ENCODE data around the gene LAMB4. TPM values are rescaled to one million over a fixed set of nuclear protein-coding genes. Genes with fewer than 3 reads are reported as not detected.
"Not testable (repeated sequence)": the region's sequence is repeated elsewhere in the genome, so short reads cannot be mapped to it uniquely, and the experiment has no call there.

The LAMB4 gene
- total RNA-seq, 2 donors from 2014 or later: not detected

- H3K4me1 Mint-ChIP-seq: no peaks in the 10 kb centered on the region
- no peaks in the 10 kb centered on the region for H3K9me3 ChIP-seq (ENCODE audit: control insufficient read depth, low read length, poor library complexity, severe bottlenecking)
- no peak for ATAC-seq
- H3K27me3 Mint-ChIP-seq: peaks cover 25% of the 10 kb centered on the region
- H3K4me3 Mint-ChIP-seq: no peak overlapping the region
- H3K27ac Mint-ChIP-seq: no peak overlapping the region
- H3K36me3 Mint-ChIP-seq (ENCODE audit: low read depth): peaks cover 2% of the 10 kb centered on the region
- no peak for DNase-seq
These were observed 93.0 kb downstream of the LAMB4 start for GRCh38 chr7:108037140-108037539.

- Mint-ChIP-seq H3K27me3 (peaks cover 19% of the 10 kb centered on the region), H3K4me3 (no peak overlapping the region), H3K36me3 (ENCODE audit: low read depth) (peaks cover 3% of the 10 kb centered on the region), H3K27ac (no peak overlapping the region), H3K4me1 (no peaks in the 10 kb centered on the region)
- H3K9me3 ChIP-seq (ENCODE audit: control insufficient read depth, low read length, poor library complexity, severe bottlenecking): no peaks in the 10 kb centered on the region
- ATAC-seq (no peak), DNase-seq (no peak)
These were observed 95.6 kb downstream of the LAMB4 start for GRCh38 chr7:108034586-108034985.

GRCh38 chr7:108033776-108034497 lies 96.2 kb downstream of the LAMB4 start:
- ATAC-seq: no peak
- Mint-ChIP-seq H3K36me3 (ENCODE audit: low read depth) (peaks cover 5% of the 10 kb centered on the region), H3K27me3 (peaks cover 24% of the 10 kb centered on the region)

GRCh38 chr7:108033309-108033708 lies 96.9 kb downstream of the LAMB4 start:
- DNase-seq; H3K36me3 Mint-ChIP-seq (ENCODE audit: low read depth); H3K4me1 Mint-ChIP-seq; H3K27ac Mint-ChIP-seq; H3K4me3 Mint-ChIP-seq; H3K9me3 ChIP-seq (ENCODE audit: control insufficient read depth, low read length, poor library complexity, severe bottlenecking); ATAC-seq: not testable (repeated sequence)
- H3K27me3 Mint-ChIP-seq: peaks cover 21% of the 10 kb centered on the region

More at GRCh38 chr7:108033776-108034497, 96.2 kb downstream of the LAMB4 start:
- H3K27ac Mint-ChIP-seq: no peak overlapping the region
- H3K4me3 Mint-ChIP-seq: no peak overlapping the region
- DNase-seq: no peak
- no peaks in the 10 kb centered on the region for H3K9me3 ChIP-seq (ENCODE audit: control insufficient read depth, low read length, poor library complexity, severe bottlenecking)
- H3K4me1 Mint-ChIP-seq: no peaks in the 10 kb centered on the region

GRCh38 chr7:108030516-108030915 lies 99.6 kb downstream of the LAMB4 start:
- no peak overlapping the region for H3K4me3 Mint-ChIP-seq
- no peak overlapping the region for H3K27ac Mint-ChIP-seq
- ATAC-seq: no peak
- H3K9me3 ChIP-seq (ENCODE audit: control insufficient read depth, low read length, poor library complexity, severe bottlenecking): no peaks in the 10 kb centered on the region
- peaks cover 38% of the 10 kb centered on the region for H3K27me3 Mint-ChIP-seq
- peaks cover 5% of the 10 kb centered on the region for H3K36me3 Mint-ChIP-seq (ENCODE audit: low read depth)
- no peaks in the 10 kb centered on the region for H3K4me1 Mint-ChIP-seq
- DNase-seq: no peak

- H3K36me3 Mint-ChIP-seq (ENCODE audit: low read depth): peaks cover 5% of the 10 kb centered on the region
- ATAC-seq (no peak), DNase-seq (no peak)
- no peak overlapping the region for H3K4me3 Mint-ChIP-seq
- H3K4me1 Mint-ChIP-seq: no peaks in the 10 kb centered on the region
- peaks cover 47% of the 10 kb centered on the region for H3K27me3 Mint-ChIP-seq
- H3K27ac Mint-ChIP-seq: no peak overlapping the region
- H3K9me3 ChIP-seq (ENCODE audit: control insufficient read depth, low read length, poor library complexity, severe bottlenecking): no peaks in the 10 kb centered on the region
These were observed 101.1 kb downstream of the LAMB4 start for GRCh38 chr7:108029034-108029433.

GRCh38 chr7:108028111-108028510 lies 102.0 kb downstream of the LAMB4 start:
- peaks cover 3% of the 10 kb centered on the region for H3K36me3 Mint-ChIP-seq (ENCODE audit: low read depth)
- no peak for ATAC-seq
- H3K4me1 Mint-ChIP-seq: no peaks in the 10 kb centered on the region
- DNase-seq: no peak
- no peak overlapping the region for H3K27ac Mint-ChIP-seq
- H3K27me3 Mint-ChIP-seq: peaks cover 47% of the 10 kb centered on the region
- no peak overlapping the region for H3K4me3 Mint-ChIP-seq
- no peaks in the 10 kb centered on the region for H3K9me3 ChIP-seq (ENCODE audit: control insufficient read depth, low read length, poor library complexity, severe bottlenecking)

GRCh38 chr7:108027239-108027638 lies 102.9 kb downstream of the LAMB4 start:
- Mint-ChIP-seq H3K27me3 (peaks cover 47% of the 10 kb centered on the region), H3K27ac (no peak overlapping the region), H3K4me3 (no peak overlapping the region), H3K4me1 (no peaks in the 10 kb centered on the region), H3K36me3 (ENCODE audit: low read depth) (peaks cover 3% of the 10 kb centered on the region)
- ATAC-seq (no peak), DNase-seq (no peak)
- H3K9me3 ChIP-seq (ENCODE audit: control insufficient read depth, low read length, poor library complexity, severe bottlenecking): no peaks in the 10 kb centered on the region

GRCh38 chr7:108026647-108027046 lies 103.5 kb downstream of the LAMB4 start:
- no peak overlapping the region for H3K4me3 Mint-ChIP-seq
- ATAC-seq: no peak
- H3K36me3 Mint-ChIP-seq (ENCODE audit: low read depth): peaks cover 3% of the 10 kb centered on the region
- H3K27ac Mint-ChIP-seq: no peak overlapping the region
- no peaks in the 10 kb centered on the region for H3K4me1 Mint-ChIP-seq
- no peaks in the 10 kb centered on the region for H3K9me3 ChIP-seq (ENCODE audit: control insufficient read depth, low read length, poor library complexity, severe bottlenecking)
- peaks cover 47% of the 10 kb centered on the region for H3K27me3 Mint-ChIP-seq
- DNase-seq: no peak

GRCh38 chr7:108026116-108026515 lies 104.0 kb downstream of the LAMB4 start:
- no peaks in the 10 kb centered on the region for H3K9me3 ChIP-seq (ENCODE audit: control insufficient read depth, low read length, poor library complexity, severe bottlenecking)
- Mint-ChIP-seq H3K36me3 (ENCODE audit: low read depth) (peaks cover 3% of the 10 kb centered on the region), H3K27ac (no peak overlapping the region), H3K27me3 (peaks cover 47% of the 10 kb centered on the region), H3K4me3 (no peak overlapping the region), H3K4me1 (no peaks in the 10 kb centered on the region)
- no peak for ATAC-seq
- no peak for DNase-seq

GRCh38 chr7:108024538-108024937 lies 105.6 kb downstream of the LAMB4 start:
- Mint-ChIP-seq H3K4me1 (no peaks in the 10 kb centered on the region), H3K27ac (no peak overlapping the region), H3K4me3 (no peak overlapping the region), H3K27me3 (peaks cover 39% of the 10 kb centered on the region), H3K36me3 (ENCODE audit: low read depth) (peaks cover 2% of the 10 kb centered on the region)
- no peak for DNase-seq
- no peak for ATAC-seq
- H3K9me3 ChIP-seq (ENCODE audit: control insufficient read depth, low read length, poor library complexity, severe bottlenecking): no peaks in the 10 kb centered on the region

- ATAC-seq (no peak), DNase-seq (no peak)
- Mint-ChIP-seq H3K27ac (no peak overlapping the region), H3K4me1 (peaks cover 3% of the 10 kb centered on the region), H3K4me3 (no peak overlapping the region), H3K36me3 (ENCODE audit: low read depth) (no peaks in the 10 kb centered on the region), H3K27me3 (peaks cover 36% of the 10 kb centered on the region)
- H3K9me3 ChIP-seq (ENCODE audit: control insufficient read depth, low read length, poor library complexity, severe bottlenecking): no peaks in the 10 kb centered on the region
These were observed 109.6 kb downstream of the LAMB4 start for GRCh38 chr7:108020585-108020984.

- DNase-seq: no peak
- peaks cover 29% of the 10 kb centered on the region for H3K27me3 Mint-ChIP-seq
- no peak overlapping the region for H3K27ac Mint-ChIP-seq
- H3K36me3 Mint-ChIP-seq (ENCODE audit: low read depth): no peaks in the 10 kb centered on the region
- no peak overlapping the region for H3K4me3 Mint-ChIP-seq
- ATAC-seq: no peak
- H3K4me1 Mint-ChIP-seq: peaks cover 3% of the 10 kb centered on the region
- no peaks in the 10 kb centered on the region for H3K9me3 ChIP-seq (ENCODE audit: control insufficient read depth, low read length, poor library complexity, severe bottlenecking)
These were observed 111.5 kb downstream of the LAMB4 start for GRCh38 chr7:108018668-108019067.

- peaks cover 3% of the 10 kb centered on the region for H3K4me1 Mint-ChIP-seq
- H3K9me3 ChIP-seq (ENCODE audit: control insufficient read depth, low read length, poor library complexity, severe bottlenecking): no peaks in the 10 kb centered on the region
- H3K4me3 Mint-ChIP-seq: no peak overlapping the region
- no peaks in the 10 kb centered on the region for H3K36me3 Mint-ChIP-seq (ENCODE audit: low read depth)
- peaks cover 37% of the 10 kb centered on the region for H3K27me3 Mint-ChIP-seq
- ATAC-seq (no peak), DNase-seq (no peak)
- H3K27ac Mint-ChIP-seq: no peak overlapping the region
These were observed 112.4 kb downstream of the LAMB4 start for GRCh38 chr7:108017776-108018151.
